KG1 (cell line): ENCODE data around the gene LAMC2.

ENCODE experiments used
- DNase-seq: peaks from one replicate; lab custom pipeline; 2025; lab: John Stamatoyannopoulos, UW

The LAMC2 gene

DNA sequence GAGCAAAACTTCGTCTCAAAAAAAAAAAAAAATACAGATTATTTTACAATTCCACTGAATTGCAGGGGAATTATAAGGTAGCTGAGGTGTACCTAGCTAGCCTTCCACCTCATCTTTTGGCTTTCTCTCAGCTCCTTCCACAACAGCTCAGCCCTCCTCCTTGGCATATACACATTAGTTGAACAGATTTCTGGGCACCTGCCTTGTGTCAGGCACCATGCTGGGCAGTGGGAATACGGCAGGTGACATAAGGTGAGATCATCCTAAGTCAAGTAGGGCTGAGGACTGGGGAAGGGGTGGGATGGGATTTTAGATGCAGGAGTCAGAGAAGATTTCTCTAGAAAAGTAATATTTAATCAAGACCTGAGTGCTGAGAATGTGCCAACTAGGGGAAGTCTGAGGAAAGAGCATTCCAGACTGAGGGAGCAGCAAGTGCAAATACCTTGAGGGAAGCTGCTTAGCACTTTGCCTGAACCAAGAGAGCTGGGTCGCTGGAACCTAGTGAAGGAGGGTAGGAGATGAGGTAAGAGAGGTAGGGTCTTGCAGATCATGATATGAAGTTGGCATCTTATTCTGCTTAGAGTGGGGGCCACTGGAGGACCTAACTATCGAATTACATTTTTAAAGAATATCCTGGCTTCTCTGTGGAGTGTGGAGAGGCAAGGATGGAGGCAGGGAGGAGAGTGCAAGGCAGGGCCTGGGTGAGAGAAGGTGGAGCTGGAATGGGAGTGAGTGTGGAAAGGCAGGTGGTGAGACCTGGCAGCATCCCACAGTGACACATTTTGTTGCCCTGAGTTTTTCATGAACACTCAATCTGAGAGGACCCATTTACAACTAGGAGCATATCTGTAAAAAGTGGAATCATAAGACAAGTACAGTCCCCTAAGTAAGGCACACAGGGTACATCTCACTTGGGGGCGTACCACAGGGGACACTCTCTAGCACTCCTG lies 28.2 kb downstream of the LAMC2 start:
- no peak for DNase-seq

DNA sequence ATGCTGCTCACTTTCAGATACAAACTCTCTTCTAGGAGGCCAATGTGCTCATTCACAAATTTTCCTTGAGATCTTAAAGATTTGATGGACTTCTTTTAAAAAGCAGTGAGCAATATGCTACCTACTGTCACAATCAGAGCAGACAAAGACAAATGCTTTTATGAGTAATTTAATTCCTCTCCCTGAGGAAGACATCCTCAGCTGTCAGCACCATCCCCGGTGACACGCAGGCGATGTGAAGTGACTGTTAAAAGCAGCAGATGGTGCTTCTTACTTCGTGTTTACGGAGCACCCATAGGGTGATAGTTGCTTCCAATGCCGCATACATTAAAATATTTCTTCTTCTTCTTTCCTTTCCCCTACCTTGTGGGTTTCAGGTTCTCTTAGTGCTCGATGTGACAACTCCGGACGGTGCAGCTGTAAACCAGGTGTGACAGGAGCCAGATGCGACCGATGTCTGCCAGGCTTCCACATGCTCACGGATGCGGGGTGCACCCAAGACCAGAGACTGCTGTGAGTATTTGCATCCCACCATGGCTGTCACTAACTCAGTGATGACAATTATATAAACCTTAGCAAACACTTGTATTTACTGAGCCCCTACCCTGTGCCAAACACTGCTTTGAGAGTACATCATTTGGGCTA lies 29.1 kb downstream of the LAMC2 start:
- no peak for DNase-seq

DNA sequence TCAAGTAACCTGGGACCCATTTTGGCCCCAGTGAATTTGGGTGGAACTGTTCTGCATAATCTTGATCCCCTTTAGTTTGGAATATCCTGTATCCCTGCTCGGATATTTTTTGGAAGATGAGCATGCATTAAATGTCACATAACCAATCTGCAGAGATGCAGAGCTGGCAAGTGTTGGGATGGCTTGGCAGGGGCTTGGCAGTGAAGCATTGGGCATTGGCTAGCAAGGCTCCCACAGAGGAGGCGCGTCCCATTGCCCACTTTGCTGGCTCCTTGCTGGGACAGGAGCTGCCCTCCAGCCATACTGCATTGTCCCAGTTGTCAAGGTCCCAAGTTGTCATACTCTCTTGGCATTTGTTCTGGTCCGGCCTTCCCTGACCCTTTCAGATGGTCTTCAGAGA lies 29.9 kb downstream of the LAMC2 start:
- DNase-seq = no peak

DNA sequence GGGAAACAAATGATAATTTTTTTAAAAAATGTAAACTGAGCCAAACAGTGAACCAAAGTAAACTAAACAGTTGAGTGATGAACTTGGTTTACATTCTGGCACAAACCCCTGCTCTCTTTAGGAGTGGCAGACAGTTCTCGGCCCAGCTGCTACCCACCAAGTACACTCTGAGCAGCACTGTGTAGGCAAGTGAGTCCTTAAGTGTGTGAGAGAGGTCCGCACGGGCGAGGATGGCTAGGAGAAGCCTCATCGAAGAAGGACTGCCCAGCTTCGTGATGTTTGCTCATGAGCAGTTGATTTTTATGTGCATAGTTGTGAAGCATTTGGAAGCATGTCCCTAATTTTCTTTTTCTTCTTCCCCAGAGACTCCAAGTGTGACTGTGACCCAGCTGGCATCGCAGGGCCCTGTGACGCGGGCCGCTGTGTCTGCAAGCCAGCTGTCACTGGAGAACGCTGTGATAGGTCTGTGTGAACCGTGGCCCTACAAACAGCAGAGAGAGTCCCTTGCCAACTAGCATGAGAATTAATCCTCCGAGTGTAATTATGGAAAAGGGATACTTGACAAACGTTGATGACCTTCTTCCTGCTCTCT lies 32.1 kb downstream of the LAMC2 start:
- no peak for DNase-seq

DNA sequence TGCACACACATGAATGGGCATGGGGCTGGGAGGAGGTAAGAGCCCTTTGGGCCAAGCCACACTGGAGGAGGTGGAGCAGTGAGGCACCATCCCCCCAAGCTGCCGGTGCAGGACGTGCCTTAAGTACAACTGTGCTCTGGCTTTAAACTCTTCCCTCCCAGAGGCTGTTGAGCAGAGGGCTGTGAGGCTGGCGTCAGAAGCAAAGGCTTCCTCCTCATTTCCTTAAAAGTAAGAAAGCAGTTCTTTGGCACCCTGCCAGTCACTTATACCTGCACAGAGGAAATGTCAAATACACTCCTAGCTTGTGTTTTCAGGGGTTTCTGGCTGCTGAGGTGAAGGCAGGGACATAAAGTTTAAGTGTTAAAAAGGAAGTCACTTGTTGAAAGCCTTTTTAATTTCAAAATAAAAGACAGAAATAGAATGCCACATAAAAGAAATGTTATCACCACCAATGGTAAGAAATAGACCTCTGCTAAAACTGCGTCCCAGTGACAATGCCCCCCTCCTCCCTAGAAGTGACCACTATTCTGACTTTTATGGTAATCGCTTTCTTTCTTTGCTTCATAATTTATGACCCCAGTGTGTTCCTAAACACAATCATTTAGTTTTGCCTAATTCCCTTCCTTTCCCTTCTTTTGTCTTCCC lies 33.0 kb downstream of the LAMC2 start:
- DNase-seq = peak; percentile 38

DNA sequence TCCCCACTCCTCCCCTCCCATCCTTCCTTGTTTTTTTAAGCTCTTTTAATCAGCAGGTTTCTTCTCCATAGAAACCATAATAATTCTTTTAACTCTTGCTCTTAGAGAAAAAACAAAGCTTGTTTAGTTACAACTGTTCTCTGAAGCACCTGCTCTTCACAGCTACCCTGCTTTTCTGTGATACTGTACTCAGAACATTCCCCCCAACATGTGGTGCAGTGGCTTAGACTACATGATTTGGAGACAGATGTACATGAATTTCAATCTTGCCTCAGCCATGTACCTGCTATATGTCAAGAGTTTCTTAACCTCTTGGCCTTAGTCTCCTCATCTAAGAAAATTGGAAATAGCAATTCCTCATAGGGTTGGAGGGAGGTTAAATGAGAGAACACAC lies 33.5 kb downstream of the LAMC2 start:
- DNase-seq = no peak

DNA sequence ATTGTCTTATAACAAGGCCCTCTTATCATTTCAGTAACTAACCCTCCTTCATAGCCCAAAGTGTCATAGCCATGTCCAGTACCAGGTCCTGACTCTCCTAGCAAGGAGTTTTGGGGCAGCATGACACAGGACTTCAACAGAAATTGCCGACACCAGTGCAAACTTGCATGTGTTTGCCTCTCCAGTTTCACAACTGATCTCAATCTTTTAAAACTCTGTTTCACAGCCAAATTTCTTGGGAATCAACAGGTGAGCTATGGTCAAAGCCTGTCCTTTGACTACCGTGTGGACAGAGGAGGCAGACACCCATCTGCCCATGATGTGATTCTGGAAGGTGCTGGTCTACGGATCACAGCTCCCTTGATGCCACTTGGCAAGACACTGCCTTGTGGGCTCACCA lies 36.8 kb downstream of the LAMC2 start:
- no peak for DNase-seq

DNA sequence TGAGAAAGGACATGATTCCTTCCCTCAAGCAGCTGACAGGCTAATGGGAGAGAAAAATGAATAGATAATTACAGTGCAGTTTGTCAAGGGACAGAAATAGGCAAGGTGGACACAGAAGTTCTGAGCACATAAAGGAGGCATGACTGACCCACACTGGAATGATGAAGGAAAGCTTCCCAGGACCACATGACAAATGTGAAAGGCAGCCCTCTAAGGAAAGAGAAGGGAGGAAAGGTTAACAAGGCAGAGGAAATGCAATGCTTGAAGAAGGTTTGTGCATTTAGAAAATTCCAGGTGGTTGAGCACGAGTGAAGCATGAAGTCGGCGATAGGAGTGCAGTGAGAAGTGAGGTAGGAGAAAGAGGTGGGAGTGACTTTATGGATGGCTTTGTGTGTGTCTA lies 37.4 kb downstream of the LAMC2 start:
- DNase-seq = no peak

DNA sequence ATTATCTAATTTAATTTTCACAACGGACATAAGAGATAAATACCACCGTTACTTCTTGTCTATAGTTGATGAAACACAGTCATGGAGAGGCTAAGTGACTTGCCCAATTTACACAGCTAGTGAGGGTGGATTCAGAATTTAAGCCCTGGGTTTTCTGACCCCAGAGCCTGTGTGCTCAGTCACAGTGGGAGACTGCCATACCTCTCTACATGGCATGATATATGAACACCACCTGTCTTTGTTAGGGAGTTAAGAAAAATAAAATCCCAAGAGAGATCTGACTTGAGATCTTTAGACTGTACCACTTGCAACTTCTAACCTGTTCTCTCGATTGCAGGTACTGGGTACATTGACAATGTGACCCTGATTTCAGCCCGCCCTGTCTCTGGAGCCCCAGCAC lies 40.3 kb downstream of the LAMC2 start:
- DNase-seq = no peak

DNA sequence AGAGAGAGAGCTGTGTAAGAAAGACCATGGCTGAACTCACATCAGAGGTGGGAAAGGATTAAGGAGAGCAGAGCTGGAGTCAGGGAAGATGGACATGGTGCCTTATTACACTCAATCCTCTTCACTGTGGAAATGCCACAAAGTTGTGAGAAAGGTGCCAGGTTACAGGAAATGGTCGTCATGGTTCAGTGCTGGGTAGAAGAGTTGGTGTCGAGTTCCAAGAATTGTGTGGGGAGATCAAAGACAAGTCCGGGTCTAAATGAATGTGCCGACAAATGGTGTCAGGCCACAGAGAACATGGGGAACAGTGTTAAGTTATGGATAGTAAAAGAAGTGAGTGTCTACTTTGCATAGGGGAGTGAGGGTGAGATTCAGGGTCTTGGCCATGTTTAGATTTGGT lies 40.9 kb downstream of the LAMC2 start:
- no peak for DNase-seq

DNA sequence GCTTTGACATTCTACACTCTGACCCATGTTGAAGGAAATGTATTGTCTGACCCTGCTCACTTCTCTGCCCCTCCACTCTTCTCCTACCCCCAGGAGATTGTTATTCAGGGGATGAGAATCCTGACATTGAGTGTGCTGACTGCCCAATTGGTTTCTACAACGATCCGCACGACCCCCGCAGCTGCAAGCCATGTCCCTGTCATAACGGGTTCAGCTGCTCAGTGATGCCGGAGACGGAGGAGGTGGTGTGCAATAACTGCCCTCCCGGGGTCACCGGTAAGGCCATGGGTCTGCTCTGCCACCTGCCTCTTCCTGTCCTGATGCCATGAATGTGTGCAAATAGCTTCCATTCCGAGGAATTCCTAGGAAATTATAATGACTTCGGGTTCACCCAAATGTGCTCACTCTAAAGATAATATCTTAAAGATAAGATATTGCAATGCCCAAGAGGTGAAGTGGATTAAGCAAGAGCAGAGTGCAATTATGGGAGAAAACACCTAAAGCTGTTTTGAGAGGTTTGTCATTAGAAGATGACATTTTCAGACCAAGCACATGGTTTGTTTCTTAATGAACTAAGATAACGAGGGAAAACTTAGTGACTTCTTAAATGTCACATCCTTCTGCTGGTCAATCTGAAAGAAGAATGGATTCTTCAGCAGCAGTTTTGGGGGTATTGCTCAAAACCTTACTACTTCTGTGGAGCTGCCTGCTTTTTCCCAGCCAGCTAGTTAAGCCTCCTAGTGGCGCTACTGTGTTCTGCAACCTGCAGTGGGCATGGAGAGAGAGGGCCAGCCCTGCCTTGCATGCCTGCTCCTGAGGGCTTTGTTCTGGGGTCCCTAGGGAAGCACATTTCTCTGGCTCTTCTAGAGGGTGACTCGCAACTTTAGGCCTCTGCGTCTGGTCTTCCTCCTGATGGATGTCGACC lies 41.6 kb downstream of the LAMC2 start:
- DNase-seq = no peak

DNA sequence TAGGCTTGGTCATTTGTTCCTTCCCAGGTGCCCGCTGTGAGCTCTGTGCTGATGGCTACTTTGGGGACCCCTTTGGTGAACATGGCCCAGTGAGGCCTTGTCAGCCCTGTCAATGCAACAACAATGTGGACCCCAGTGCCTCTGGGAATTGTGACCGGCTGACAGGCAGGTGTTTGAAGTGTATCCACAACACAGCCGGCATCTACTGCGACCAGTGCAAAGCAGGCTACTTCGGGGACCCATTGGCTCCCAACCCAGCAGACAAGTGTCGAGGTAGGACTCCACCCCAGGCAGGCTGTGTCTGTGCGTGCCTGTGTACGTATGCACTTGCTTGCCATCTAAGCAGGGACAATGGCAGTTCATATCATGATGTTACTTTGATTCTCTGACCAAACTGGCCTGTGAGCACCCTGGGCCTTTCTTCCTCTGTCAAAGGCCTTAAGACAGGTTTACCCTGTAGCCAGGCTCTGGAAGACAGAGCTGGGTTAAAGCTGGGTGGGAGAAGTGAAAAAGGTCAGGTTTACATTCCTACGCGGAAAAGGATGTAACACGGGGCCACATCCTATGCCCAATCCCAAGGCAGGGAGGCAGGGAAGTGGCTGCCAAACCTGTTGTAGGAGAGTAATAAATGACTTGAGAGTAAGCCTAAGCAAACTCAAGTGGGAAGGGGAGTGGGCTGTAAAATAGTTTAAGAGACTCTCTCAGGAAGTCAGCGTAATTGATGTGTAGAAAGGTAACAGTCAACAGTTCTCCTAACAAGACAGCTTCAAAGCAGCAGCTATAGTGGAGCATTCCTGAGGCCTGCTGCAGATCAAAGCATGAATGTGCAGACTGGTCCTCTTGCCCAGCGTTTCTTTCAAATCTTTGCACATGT lies 42.5 kb downstream of the LAMC2 start:
- no peak for DNase-seq

DNA sequence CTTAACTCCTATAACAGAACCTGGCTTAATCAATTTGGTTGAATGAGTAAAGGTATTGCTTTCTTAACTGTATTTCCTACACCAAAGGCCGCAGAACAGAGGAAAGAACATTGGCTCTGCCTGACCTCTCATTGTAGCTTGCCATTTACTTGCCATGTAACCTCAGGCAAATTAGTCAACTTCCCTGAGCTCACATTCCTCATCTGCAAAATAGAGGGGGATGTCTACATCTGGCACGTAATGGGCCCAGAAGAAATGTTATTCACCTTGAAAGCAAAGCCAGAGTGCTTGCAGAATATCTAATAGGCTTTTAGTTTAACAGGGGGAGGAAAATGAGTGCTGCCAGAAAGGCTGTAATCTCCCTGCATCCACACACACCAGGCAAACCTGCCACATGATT lies 44.3 kb downstream of the LAMC2 start:
- DNase-seq = no peak

DNA sequence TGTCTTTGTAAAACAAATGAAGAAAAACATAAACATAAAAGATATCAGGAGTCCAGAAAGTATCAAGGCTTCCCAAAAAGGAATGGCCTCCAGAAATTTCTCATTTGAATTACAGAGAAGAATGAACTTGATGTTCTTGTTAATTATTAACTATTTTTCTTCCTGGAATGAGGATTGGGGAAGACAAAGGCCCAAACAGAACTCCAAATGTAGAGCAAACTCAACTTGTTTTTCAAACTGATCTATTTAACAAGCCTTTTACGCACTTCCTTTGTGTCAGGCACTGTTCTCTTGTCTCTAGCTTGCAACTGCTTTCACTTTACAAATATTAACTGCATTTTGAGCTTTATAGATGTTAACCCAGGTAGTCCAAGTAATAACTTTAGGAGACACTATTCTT lies 45.5 kb downstream of the LAMC2 start:
- no peak for DNase-seq

DNA sequence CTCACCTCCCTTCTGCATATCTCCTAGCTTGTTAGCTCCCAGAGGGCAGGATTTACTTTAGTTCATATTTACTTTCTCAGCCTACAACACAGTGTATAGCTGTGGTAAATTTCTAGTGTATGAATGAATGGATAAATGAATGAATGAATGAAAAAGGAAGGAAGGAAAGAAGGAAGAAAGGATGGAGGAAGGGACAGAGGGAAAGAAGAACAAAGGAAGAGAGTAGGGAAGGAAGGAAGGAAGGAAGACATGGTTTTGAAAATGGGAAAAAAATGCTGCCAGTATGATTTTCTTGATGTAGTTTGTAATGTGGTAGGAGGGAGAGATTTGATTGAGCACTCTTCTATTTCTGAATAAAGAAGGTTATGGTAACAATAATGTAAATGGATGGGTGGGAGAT lies 47.0 kb downstream of the LAMC2 start:
- DNase-seq = no peak

DNA sequence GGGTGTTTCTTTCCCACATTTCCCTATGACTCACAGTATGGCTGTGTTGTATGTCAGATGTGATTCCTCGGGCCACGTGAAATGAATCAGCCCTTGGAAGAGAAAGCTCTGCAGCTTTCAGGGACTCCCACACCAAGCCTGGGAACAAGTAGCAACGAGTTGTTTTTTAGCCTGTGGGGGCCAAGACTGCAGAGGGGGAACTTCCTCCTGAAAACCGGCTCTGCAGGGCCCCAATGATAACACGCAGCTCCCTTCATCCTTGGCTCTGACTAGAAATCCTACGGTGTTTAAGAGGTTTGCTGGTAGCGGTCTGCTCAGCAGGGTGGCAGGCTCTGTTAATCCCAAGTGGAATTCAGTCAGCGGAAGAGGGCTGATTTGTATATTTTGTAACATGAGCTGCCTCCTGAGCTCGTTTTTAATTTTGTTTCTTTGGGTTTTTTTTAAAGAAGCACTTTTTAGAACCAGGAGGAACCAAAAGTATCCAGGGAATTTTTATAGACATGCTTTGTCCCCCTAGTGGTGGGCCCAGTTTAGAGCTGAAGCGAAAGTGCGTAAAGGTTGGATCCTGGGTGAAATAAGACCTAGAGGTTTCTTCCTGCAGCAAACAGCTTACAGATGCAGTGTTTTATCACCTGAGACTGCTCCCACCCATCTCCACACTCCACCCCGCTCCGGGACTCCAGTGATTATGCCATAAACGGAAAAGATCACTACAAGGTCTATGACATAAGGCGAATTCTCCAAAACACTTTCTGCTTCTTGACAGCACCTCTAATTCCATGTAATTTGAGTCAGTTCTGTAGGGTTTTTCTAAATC lies 48.8 kb downstream of the LAMC2 start:
- no peak for DNase-seq

DNA sequence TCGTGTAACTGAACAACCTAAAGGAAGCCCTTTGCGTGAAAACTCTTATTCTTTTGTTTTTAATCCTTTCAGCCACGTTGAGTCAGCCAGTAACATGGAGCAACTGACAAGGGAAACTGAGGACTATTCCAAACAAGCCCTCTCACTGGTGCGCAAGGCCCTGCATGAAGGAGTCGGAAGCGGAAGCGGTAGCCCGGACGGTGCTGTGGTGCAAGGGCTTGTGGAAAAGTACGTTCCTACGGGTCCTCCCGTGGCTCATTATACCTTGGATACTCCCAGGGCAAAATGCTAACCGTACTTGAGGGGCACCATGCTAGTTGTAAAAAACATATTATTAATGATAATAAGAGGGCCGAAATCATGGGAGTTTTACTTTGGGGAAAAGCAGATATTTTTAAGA lies 49.4 kb downstream of the LAMC2 start:
- no peak for DNase-seq

DNA sequence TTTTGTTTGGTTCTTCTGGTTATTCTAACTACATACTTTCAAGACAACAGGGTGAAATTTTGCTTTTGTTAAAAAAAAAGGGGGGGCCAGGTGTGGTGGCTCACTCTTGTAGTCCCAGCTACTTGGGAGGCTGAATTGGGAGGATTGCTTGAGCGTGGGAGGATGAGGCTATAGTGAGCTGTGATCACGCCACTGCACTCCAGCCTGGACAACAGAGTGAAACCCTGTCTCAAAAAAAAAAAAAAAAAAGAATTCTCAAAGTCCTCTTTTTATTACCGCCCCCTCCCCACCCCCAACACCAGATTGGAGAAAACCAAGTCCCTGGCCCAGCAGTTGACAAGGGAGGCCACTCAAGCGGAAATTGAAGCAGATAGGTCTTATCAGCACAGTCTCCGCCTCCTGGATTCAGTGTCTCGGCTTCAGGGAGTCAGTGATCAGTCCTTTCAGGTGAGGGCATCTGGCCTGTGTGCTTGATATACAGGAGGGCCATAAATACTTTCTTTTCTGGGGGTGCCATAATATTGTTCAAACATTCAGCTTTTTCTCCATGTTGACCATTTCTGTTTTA lies 50.2 kb downstream of the LAMC2 start:
- DNase-seq = no peak

DNA sequence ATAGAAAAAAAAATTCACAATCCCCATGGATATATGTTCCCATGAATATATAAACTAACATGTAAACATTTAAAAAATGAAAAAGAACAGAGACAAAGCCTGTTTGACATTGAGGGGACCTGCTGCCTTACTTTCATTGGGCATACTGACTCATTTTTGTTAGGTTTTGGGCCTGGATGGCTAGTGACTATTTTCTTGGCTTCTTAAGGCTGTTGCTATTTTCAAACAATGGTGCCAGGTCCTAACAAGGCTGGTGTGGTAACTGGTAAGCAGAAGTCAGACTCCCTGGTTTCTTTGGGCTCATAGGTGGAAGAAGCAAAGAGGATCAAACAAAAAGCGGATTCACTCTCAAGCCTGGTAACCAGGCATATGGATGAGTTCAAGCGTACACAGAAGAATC lies 51.0 kb downstream of the LAMC2 start:
- DNase-seq = no peak
